Heart right ventricle (tissue), 16 donors: ENCODE measurements around the gene HEXD. TPM values are rescaled to one million over a fixed set of nuclear protein-coding genes. Genes with fewer than 3 reads are reported as not detected.

Experiments used
- ATAC-seq, 8 donors: fragments of 200-7000 bp; cut with Tn5 transposase; one replicate each; pipeline ENCODE4 v1.9.1; 2020; ENCODE audit warnings: mild to moderate bottlenecking in 8 of 8, moderate library complexity in 8 of 8, moderate number of reproducible peaks in 1 of 8
- DNase-seq, 2 donors: peaks; one replicate each; pipeline ENCODE4 v3.0.0-alpha.2; 2020
- H3K27ac ChIP-seq, 10 donors: fragments of 200-600 bp; sonication (generic) in 2 of 10; one replicate each; pipeline versions ENCODE4 v1.5.0 to v1.8.0; 2020 to 2022; ENCODE audit warnings: mild to moderate bottlenecking in 3 of 10
- H3K27me3 ChIP-seq, 7 donors: fragments of 200-600 bp; one replicate each; pipeline ENCODE4 v1.8.0; 2021 to 2022; ENCODE audit warnings: mild to moderate bottlenecking in 2 of 7
- H3K36me3 ChIP-seq, 9 donors: fragments of 200-600 bp; sonication (generic) in 1 of 9; one replicate each; pipeline versions ENCODE4 v1.5.0 to v1.8.0; 2020 to 2022; ENCODE audit warnings: mild to moderate bottlenecking in 2 of 9
- H3K4me1 ChIP-seq, 9 donors: fragments of 200-600 bp; sonication (generic) in 1 of 9; one replicate each; pipeline versions ENCODE4 v1.5.0 to v1.8.0; 2020 to 2022; ENCODE audit warnings: mild to moderate bottlenecking in 4 of 9
- H3K4me3 ChIP-seq, 10 donors: fragments of 200-600 bp; sonication (generic) in 2 of 10; one replicate each; pipeline versions ENCODE4 v1.5.0 to v1.8.0; 2020 to 2022; ENCODE audit warnings: mild to moderate bottlenecking in 7 of 10, moderate library complexity in 2 of 10
- H3K9me3 ChIP-seq, 11 donors: fragments of 200-600 bp in 10 of 11; sonication (generic) in 2 of 11; one replicate each; pipeline versions ENCODE4 v1.5.0 to v1.8.0; 2013 to 2022; ENCODE audit warnings: mild to moderate bottlenecking in 2 of 11, control low read depth in 1 of 11, moderate library complexity in 1 of 11
- WGBS, 2 donors: extraction: QIAGEN DNeasy Blood & Tissue Kit; methylation state at CpG; one replicate each; pipeline ENCODE4 v1.1.7; 2013; ENCODE audit warnings: inconsistent platforms in 1 of 2; 5-methylcytosine and 5-hydroxymethylcytosine counted together
- intact Hi-C, 10 donors: fragments of 100-400 bp; cut with DNase I; formaldehyde crosslinking; loops; one replicate each; pipeline versions ENCODE4 v1.11.1 to v1.14.2; 2022
- polyA plus RNA-seq, 2 donors: library from polyadenylated mRNA; stranded (reverse); fragments of 200-250 nt; gene quantifications; one replicate each; pipeline ENCODE4 v1.2.3, GENCODE V29; 2013
- total RNA-seq, 10 donors: library from RNA; stranded (reverse); fragmentation: NEBNext Ultra II Directional in 3 of 10; extraction: Animal tissue kit (Norgen Biotek cat#: 25700) in 3 of 10; gene quantifications; one replicate each; pipeline versions ENCODE4 v1.2.1 to v1.2.4, GENCODE V29; 2021 to 2023
- TF ChIP-seq, protein P1 (sequence below), 9 donors: fragments of 200-600 bp; sonication (generic) in 2 of 9; IDR thresholded peaks; one replicate each; pipeline versions ENCODE4 v1.5.0 to v1.8.0; 2021 to 2022; ENCODE audit warnings: antibody characterized with exemption in 9 of 9, mild to moderate bottlenecking in 5 of 9, moderate library complexity in 1 of 9
- donor health status: Arrhythmogenic right ventricular cardiomyopathy.
- donor health status: ischemic (EF 13 %, LVEDD 7.1; RV severe dilation, severe dysfunction).
- donor health status: healthy with polysubstance abuse.
- donor health status: DM: no; HTN: yes; CAD: no.
- donor health status: DM: no; HTN: no; CAD: no.
- donor health status: ischemic (EF 25% LVEDD 6.9; RV normal size, moderate dysfunction).
- donor health status: ischemic (EF 25% LVEDD 5.7; RV mildly dilated, moderate dysfunction).
- donor health status: healthy.
- donor health status: DM: yes; HTN: yes; CAD: no.
- donor health status: Ischemic cardiomyopathy.
- donor health status: ischemic (EF 35%, LVEDD 5.7; RV mildly dilated, moderate dysfunction).
- donor health status: nonischemic (EF 11% LVEDD 7.7; RV severe dilation, severe dysfunction).
- donor health status: DM: yes; HTN: yes; CAD: no.
- donor health status: PGD.
- donor health status: ischemic (EF 29% LVEDD 5.4; RV normal size, mild dysfunction).
- donor health status: nonischemic (EF 23%, LVEDD 6.1; RV moderate dilation, normal function).

Gene HEXD
- total and polyA plus RNA-seq, 12 donors: 9.4 to 53.3 (median 13.5) TPM

DNA sequence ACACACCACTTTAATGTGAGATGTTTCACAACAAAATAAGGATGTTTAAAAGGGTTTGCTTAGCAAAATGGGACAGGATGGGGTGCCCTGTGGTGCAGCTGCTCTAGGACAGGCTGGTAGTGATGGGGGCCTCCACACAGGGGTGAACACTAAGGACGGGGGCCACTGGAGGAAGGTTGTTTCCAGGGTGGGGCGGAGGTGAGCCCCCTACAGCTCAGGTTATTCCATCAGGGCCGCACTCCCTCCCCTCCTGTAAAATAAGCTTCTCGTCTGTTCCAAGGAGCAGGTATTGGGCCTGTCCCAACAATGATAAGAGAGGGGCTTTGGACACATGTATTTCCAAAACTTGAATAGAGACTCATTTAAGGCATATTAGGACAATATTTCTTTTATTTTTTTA lies 1.9 kb upstream of the HEXD start:
- no peak overlapping the region for H3K4me3 ChIP-seq
- DNase-seq (no peak), ATAC-seq (no peak)
- peaks cover 3 to 37% (median 20%) of the 10 kb centered on the region in 9 donors for H3K4me1 ChIP-seq
- H3K27me3 ChIP-seq: no peaks in the 10 kb centered on the region
- intact Hi-C loops: loop anchor here in 5 of 10 donors (5.0 to 10.0 kb wide), 3 partner anchors 36 to 211 kb away; partner anchors contain the start of genes NARF (in 2 of the 5) and CYBC1 (in 1 of the 5)
- peaks cover 0 to 18% (median 3%) of the 10 kb centered on the region in 9 donors for H3K36me3 ChIP-seq
- H3K9me3 ChIP-seq: no peaks in the 10 kb centered on the region
- TF ChIP-seq, protein P1, sequence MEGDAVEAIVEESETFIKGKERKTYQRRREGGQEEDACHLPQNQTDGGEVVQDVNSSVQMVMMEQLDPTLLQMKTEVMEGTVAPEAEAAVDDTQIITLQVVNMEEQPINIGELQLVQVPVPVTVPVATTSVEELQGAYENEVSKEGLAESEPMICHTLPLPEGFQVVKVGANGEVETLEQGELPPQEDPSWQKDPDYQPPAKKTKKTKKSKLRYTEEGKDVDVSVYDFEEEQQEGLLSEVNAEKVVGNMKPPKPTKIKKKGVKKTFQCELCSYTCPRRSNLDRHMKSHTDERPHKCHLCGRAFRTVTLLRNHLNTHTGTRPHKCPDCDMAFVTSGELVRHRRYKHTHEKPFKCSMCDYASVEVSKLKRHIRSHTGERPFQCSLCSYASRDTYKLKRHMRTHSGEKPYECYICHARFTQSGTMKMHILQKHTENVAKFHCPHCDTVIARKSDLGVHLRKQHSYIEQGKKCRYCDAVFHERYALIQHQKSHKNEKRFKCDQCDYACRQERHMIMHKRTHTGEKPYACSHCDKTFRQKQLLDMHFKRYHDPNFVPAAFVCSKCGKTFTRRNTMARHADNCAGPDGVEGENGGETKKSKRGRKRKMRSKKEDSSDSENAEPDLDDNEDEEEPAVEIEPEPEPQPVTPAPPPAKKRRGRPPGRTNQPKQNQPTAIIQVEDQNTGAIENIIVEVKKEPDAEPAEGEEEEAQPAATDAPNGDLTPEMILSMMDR (IDR thresholded peaks at IDR 0.05): no peak
- 92 to 95% methylated on average over 4 of the region's 4 CpGs for WGBS, 2 donors
- H3K27ac ChIP-seq: no peak overlapping the region

DNA sequence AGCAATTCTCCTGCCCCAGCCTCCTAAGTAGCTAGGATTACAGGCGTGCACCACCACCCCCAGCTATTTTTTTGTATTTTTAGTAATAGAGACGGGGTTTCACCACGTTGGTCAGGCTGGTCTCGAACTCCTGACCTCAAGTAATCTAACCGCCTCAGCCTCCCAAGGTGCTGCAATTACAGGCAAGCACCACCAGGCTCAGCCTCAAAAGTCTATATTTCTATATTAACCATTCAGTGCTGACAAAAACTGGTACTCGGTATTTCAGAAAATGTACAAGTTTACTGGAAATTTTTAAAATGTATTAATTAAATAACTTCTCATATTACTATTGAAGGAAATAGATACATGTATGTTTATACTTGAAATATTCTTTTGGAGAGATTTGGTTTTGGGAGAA lies 1.4 kb upstream of the HEXD start:
- no peak overlapping the region for H3K4me3 ChIP-seq
- WGBS, 2 donors: 90 to 93% methylated on average over 6 of the region's 6 CpGs
- no peaks in the 10 kb centered on the region for H3K9me3 ChIP-seq
- DNase-seq (no peak), ATAC-seq (no peak)
- intact Hi-C loops: loop anchor here in 5 of 10 donors (5.0 to 10.0 kb wide), 3 partner anchors 36 to 212 kb away; partner anchors contain the start of genes NARF (in 2 of the 5) and CYBC1 (in 1 of the 5)
- H3K27me3 ChIP-seq: no peaks in the 10 kb centered on the region
- TF ChIP-seq, protein P1 (IDR thresholded peaks at IDR 0.05): no peak
- peaks cover 0 to 22% (median 3%) of the 10 kb centered on the region in 9 donors for H3K36me3 ChIP-seq
- no peak overlapping the region for H3K27ac ChIP-seq
- H3K4me1 ChIP-seq: peaks cover 3 to 37% (median 20%) of the 10 kb centered on the region in 9 donors

DNA sequence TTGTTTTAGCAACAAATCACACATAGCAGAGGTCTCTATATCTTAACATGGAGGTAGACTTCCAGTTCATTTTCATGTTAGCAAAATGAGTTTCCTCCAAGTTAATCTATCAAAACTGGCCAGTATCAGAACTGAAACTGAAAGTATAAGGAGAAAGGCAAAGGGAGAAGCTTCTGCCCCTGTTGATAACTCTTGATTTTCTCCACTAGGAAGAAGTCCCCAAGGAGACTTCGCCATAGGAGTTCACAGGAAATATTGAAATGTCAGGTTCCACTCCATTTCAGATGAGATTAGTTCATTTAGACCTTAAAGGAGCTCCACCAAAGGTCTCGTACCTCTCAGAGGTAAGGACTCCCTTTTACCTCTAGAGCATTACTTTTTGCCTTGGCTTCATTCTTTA lies 1.4 kb downstream of the HEXD start:
- intact Hi-C loops: loop anchor here in 5 of 10 donors (5.0 to 10.0 kb wide), 3 partner anchors 33 to 215 kb away; partner anchors contain the start of genes NARF (in 2 of the 5) and CYBC1 (in 1 of the 5)
- ATAC-seq (no peak), DNase-seq (no peak)
- no peaks in the 10 kb centered on the region for H3K27me3 ChIP-seq
- H3K27ac ChIP-seq: peak overlapping the region in 1 of 10 donors; percentile 92
- peaks cover 0 to 10% (median 6%) of the 10 kb centered on the region in 11 donors for H3K9me3 ChIP-seq
- WGBS, 2 donors: 79 to 94% methylated on average over 2 of the region's 2 CpGs
- peaks cover 0 to 19% (median 3%) of the 10 kb centered on the region in 9 donors for H3K36me3 ChIP-seq
- peaks cover 3 to 27% (median 15%) of the 10 kb centered on the region in 9 donors for H3K4me1 ChIP-seq
- TF ChIP-seq, protein P1 (IDR thresholded peaks at IDR 0.05): no peak
- H3K4me3 ChIP-seq: peak overlapping the region in 5 of 10 donors; percentile 83 to 98 (median 88)

DNA sequence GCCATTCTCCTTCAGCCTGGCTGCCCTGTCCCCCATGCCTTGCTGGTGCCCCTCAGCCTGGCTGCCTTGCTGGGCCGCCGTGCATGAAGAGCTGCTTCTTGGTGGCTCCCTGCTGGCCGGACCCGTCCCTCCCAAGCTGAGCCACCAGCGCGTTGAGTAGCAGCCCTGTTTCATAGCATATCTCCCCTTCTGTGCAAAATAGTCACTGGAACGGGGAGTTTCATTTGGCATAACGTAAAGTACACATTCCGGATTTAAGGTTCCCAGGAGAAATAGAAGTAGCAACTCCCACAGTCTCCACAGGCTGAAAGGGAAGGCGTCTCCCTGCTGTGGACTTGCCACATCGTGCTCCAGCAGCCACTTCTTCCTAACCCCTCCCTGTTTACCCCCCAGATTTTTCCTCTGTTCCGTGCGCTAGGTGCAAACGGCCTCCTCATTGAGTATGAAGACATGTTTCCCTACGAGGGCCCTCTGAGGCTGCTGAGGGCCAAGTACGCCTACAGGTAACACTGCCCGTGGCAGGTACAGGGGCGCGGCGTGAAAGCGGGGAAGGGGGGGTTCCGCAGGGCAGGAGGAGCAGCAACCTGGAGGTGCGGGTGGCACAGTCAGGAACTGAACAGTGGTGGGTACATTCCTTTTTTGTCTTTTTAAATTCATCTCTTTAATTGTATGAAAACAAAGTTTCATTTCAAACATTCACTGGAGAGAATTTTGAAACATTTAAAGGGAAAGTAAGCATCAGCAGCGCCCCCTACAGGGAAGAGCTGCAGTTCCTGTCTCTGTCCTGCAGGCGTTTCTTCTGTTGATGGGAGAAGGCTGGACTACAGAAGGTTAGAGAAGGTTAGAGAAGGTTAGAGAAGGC lies 6.1 kb downstream of the HEXD start:
- Histone ChIP-seq H3K27me3 (no peaks in the 10 kb centered on the region), H3K27ac (no peak overlapping the region), H3K9me3 (peaks cover 0 to 10% (median 6%) of the 10 kb centered on the region in 11 donors), H3K36me3 (peaks cover 0 to 25% (median 3%) of the 10 kb centered on the region in 9 donors), H3K4me3 (no peak overlapping the region), H3K4me1 (peaks cover 0 to 10% (median 3%) of the 10 kb centered on the region in 9 donors)
- TF ChIP-seq, protein P1 (IDR thresholded peaks at IDR 0.05): peak; percentile 8 to 75 (median 44)
- DNase-seq: no peak
- no peak for ATAC-seq
- intact Hi-C loops: no loop called here
- WGBS, 2 donors: 79 to 81% methylated on average over 25 of the region's 25 CpGs
